ENCODE results near the gene INPP5J.
"Not testable (repeated sequence)": the region's sequence is repeated elsewhere in the genome, so short reads cannot be mapped to it uniquely, and the experiment has no call there.

INPP5J gene

GRCh38 chr22:31088233-31088986 is 34.4 kb upstream of the INPP5J start:
- no peak for DNase-seq (ENCODE audit: low read depth)

- no peak for DNase-seq (ENCODE audit: low read depth)
Measured at GRCh38 chr22:31089160-31090100, 33.3 kb upstream of the INPP5J start.

- DNase-seq (ENCODE audit: low read depth), result no peak
Measured at GRCh38 chr22:31090217-31091085, 32.3 kb upstream of the INPP5J start.

- no peak for DNase-seq (ENCODE audit: low read depth)
Measured at GRCh38 chr22:31091106-31091975, 31.4 kb upstream of the INPP5J start.

- no peak for DNase-seq (ENCODE audit: low read depth)
Measured at GRCh38 chr22:31092161-31092560, 30.6 kb upstream of the INPP5J start.

GRCh38 chr22:31093086-31093850 is 29.5 kb upstream of the INPP5J start:
- DNase-seq (ENCODE audit: low read depth), result no peak

- no peak for DNase-seq (ENCODE audit: low read depth)
Measured at GRCh38 chr22:31094021-31094551, 28.7 kb upstream of the INPP5J start.

- no peak for DNase-seq (ENCODE audit: low read depth)
Measured at GRCh38 chr22:31094741-31095140, 28.0 kb upstream of the INPP5J start.

- no peak for DNase-seq (ENCODE audit: low read depth)
Measured at GRCh38 chr22:31095637-31096249, 27.0 kb upstream of the INPP5J start.

- no peak for DNase-seq (ENCODE audit: low read depth)
Measured at GRCh38 chr22:31096657-31097279, 26.0 kb upstream of the INPP5J start.

- DNase-seq (ENCODE audit: low read depth), result not testable (repeated sequence)
Measured at GRCh38 chr22:31097539-31097938, 25.2 kb upstream of the INPP5J start.

GRCh38 chr22:31097941-31098631 is 24.7 kb upstream of the INPP5J start:
- DNase-seq (ENCODE audit: low read depth), result no peak

GRCh38 chr22:31098632-31099110 is 24.1 kb upstream of the INPP5J start:
- DNase-seq (ENCODE audit: low read depth), result no peak

GRCh38 chr22:31099386-31099785 is 23.4 kb upstream of the INPP5J start:
- no peak for DNase-seq (ENCODE audit: low read depth)

- DNase-seq (ENCODE audit: low read depth), result no peak
Measured at GRCh38 chr22:31099841-31100761, 22.7 kb upstream of the INPP5J start.

- no peak for DNase-seq (ENCODE audit: low read depth)
Measured at GRCh38 chr22:31100762-31101525, 21.8 kb upstream of the INPP5J start.
